Stimulated activated CD4-positive, alpha-beta T cell treated with anti-CD3 and anti-CD28 coated beads, Interleukin-4, amount 100 ng/mL, for 48 hours (primary cell): ENCODE results near the gene SCUBE2.

Experiments used
- DNase-seq, 2 donors: peaks; one replicate each; pipeline ENCODE4 v3.0.0-alpha.2; 2020; ENCODE audit warnings: low read depth in 2 of 2

The SCUBE2 gene

GRCh38 chr11:9091044-9091922 is at the start of gene SCUBE2:
Gene SCUBE2, minus strand, starts transcription at chr11:9091599. Its CDS starts 71 bp downstream, at chr11:9091528.
- DNase-seq: no peak

GRCh38 chr11:9141186-9141585 is 49.8 kb upstream of the SCUBE2 start:
- DNase-seq: no peak

GRCh38 chr11:9139628-9140357 is 48.4 kb upstream of the SCUBE2 start:
- no peak for DNase-seq

- peak in 1 of 2 donors; percentile 19 for DNase-seq
Observed at GRCh38 chr11:9138612-9139579, 47.5 kb upstream of the SCUBE2 start.

- no peak for DNase-seq
Observed at GRCh38 chr11:9138133-9138453, 46.7 kb upstream of the SCUBE2 start.

GRCh38 chr11:9137293-9138132 is 46.1 kb upstream of the SCUBE2 start:
- peak; percentile 58 to 63 for DNase-seq

- DNase-seq: no peak
Observed at GRCh38 chr11:9136741-9137140, 45.3 kb upstream of the SCUBE2 start.

- DNase-seq: no peak
Observed at GRCh38 chr11:9133956-9134355, 42.6 kb upstream of the SCUBE2 start.

- no peak for DNase-seq
Observed at GRCh38 chr11:9132203-9132878, 40.9 kb upstream of the SCUBE2 start.

- DNase-seq: no peak
Observed at GRCh38 chr11:9130297-9130696, 38.9 kb upstream of the SCUBE2 start.

GRCh38 chr11:9126636-9127035 is 35.2 kb upstream of the SCUBE2 start:
- no peak for DNase-seq

GRCh38 chr11:9125185-9125886 is 33.9 kb upstream of the SCUBE2 start:
- DNase-seq: no peak

- DNase-seq: no peak
Observed at GRCh38 chr11:9123595-9124304, 32.4 kb upstream of the SCUBE2 start.

GRCh38 chr11:9121469-9121796 is 30.0 kb upstream of the SCUBE2 start:
- no peak for DNase-seq

- no peak for DNase-seq
Observed at GRCh38 chr11:9120664-9121468, 29.5 kb upstream of the SCUBE2 start.

- DNase-seq: no peak
Observed at GRCh38 chr11:9118277-9118676, 26.9 kb upstream of the SCUBE2 start.

- no peak for DNase-seq
Observed at GRCh38 chr11:9112075-9112474, 20.7 kb upstream of the SCUBE2 start.
